NB4 (cell line): ENCODE data around the gene UBE2I.
A peak's percentile ranks its signal among the peaks of the same experiment; 100 is the strongest.

ENCODE experiments used
- DNase-seq: peaks from one replicate; pipeline ENCODE4 v3.0.0; 2010; ENCODE audit warnings: low read depth
- H3K4me3 ChIP-seq: one replicate; pipeline ENCODE4 v1.5.1; 2011; ENCODE audit warnings: mild to moderate bottlenecking, low read depth, low read length, moderate library complexity
- MYC ChIP-seq: IDR thresholded peaks from 2 replicates; pipeline ENCODE4 v1.6.1; 2011; ENCODE audit warnings: low read depth, low read length
- POLR2A ChIP-seq: IDR thresholded peaks from 2 replicates; pipeline ENCODE4 v1.6.1; 2011; ENCODE audit warnings: mild to moderate bottlenecking; ENCODE audit not compliant: insufficient read length; ENCODE audit errors: extremely low read depth
- TF ChIP-seq, protein P1 (sequence below): IDR thresholded peaks from 2 replicates; pipeline ENCODE4 v1.6.1; 2011; ENCODE audit warnings: low read depth, low read length
- TF ChIP-seq, protein P2 (sequence below): IDR thresholded peaks from one replicate; pipeline ENCODE4 v1.5.1; 2012; ENCODE audit warnings: low read depth, low read length

The UBE2I gene

DNA sequence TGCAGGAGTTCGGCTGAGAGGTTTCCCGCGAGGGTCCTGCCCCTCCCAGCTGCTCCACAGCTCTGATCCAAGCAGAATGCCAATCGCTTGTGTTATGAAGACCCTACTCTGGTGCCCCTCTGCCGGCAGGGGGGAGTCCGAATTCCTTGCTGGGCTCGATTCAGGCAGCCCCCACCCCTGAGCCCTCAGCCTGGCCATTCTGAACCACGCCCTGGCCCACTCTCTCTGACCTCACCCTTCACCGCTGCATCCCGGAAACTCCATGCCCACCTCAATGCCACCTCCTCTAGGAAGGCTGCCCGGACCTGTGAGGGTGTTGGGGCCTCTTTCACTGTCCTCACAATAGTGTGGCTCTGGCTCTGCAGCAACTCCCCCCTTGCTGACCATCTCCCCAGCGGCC is 7.9 kb upstream of the UBE2I start:
- DNase-seq: no peak
- no peak overlapping the region for H3K4me3 ChIP-seq
- TF ChIP-seq, protein P1, sequence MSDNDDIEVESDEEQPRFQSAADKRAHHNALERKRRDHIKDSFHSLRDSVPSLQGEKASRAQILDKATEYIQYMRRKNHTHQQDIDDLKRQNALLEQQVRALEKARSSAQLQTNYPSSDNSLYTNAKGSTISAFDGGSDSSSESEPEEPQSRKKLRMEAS: no peak
- no peak for TF ChIP-seq MYC
- TF ChIP-seq, protein P2, sequence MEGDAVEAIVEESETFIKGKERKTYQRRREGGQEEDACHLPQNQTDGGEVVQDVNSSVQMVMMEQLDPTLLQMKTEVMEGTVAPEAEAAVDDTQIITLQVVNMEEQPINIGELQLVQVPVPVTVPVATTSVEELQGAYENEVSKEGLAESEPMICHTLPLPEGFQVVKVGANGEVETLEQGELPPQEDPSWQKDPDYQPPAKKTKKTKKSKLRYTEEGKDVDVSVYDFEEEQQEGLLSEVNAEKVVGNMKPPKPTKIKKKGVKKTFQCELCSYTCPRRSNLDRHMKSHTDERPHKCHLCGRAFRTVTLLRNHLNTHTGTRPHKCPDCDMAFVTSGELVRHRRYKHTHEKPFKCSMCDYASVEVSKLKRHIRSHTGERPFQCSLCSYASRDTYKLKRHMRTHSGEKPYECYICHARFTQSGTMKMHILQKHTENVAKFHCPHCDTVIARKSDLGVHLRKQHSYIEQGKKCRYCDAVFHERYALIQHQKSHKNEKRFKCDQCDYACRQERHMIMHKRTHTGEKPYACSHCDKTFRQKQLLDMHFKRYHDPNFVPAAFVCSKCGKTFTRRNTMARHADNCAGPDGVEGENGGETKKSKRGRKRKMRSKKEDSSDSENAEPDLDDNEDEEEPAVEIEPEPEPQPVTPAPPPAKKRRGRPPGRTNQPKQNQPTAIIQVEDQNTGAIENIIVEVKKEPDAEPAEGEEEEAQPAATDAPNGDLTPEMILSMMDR: no peak
- no peak for TF ChIP-seq POLR2A

DNA sequence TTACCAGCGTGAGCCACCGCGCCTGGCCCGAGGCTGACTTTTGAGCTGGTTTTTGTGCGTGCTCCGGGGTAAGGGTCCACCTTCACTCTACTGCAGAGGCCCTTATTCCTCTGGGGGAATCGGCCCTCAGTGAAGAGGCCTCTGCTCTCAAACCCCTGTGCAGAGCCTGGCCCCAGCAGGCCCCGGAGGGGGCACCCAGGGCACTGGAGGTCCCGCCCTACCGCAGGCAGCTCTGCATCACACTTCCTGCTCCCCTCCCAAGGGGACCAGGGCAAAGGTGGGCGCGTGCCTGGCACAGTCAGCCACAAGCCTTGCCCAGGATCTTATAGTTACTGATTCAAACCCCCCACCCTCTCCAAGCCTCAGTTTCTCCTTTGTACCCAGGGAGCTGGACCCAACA is 3.6 kb upstream of the UBE2I start:
- peak; percentile 47 for DNase-seq
- H3K4me3 ChIP-seq: no peak overlapping the region
- TF ChIP-seq, protein P1: no peak
- TF ChIP-seq MYC (no peak), POLR2A (no peak)
- TF ChIP-seq, protein P2: no peak

DNA sequence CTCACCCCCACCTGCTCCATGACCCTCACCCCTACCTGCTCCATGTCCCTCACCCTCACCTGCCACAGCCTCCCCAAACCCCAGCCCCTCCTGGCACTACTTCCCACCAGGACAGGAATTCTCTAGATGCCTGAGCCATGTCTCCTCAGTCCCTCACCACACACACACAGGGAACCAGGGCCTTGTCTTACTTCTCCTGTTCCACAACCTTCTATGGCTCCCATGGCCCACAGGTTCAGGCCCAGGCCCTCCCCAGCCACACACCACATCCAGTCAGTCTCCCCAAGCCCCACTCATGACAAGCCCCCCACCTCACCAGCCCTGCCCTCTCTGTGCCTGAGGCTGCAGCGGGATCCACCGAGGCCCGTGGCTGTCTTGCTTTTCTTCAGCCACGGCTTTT is 3.1 kb upstream of the UBE2I start:
- no peak for TF ChIP-seq MYC
- no peak for TF ChIP-seq POLR2A
- TF ChIP-seq, protein P1: no peak
- TF ChIP-seq, protein P2: no peak
- DNase-seq: no peak

DNA sequence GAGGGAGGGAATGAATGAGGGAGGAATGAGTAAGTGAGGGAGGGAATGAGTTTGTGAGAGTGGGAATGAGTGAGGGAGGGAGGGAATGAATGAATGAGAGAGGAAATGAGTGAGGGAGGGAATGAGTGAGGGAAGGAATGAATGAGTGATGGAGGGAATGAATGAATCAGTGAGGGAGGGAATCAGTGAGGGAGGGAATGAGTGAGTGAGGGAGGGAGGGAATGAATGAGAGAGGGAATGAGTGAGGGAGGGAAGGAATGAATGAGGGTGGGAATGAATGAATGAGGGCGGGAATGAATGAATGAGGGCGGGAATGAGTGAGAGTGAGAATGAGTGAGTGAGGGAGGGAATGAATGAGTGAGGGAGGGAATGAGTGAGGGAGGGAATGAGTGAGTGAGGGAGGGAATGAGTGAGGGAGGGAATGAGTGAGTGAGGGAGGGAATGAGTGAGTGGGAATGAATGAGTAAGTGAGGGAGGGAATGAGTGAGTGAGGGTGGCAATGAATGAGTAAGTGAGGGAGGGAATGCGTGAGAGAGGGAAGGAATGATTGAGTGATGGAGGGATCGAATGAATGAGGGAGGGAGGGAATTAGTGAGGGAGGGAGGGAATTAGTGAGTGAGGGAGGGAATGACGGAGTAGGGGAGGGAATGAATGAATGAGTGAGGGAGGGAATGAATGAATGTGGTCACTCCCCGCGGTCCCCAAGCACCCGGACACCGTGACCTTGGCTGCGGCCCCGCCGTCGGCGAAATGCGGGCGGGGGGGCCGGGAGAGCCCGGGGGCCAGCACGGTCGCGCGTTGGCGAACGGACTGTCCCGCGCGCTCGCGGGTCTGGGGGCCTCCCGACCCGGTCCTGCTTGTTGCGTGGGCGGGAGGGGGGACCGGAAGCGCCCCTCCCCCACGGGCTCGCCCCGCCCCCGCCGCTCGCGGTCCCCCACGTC is 1.1 kb upstream of the UBE2I start:
- no peak for DNase-seq

More for the DNA sequence above, 3.1 kb upstream of the UBE2I start:
- H3K4me3 ChIP-seq: no peak overlapping the region

DNA sequence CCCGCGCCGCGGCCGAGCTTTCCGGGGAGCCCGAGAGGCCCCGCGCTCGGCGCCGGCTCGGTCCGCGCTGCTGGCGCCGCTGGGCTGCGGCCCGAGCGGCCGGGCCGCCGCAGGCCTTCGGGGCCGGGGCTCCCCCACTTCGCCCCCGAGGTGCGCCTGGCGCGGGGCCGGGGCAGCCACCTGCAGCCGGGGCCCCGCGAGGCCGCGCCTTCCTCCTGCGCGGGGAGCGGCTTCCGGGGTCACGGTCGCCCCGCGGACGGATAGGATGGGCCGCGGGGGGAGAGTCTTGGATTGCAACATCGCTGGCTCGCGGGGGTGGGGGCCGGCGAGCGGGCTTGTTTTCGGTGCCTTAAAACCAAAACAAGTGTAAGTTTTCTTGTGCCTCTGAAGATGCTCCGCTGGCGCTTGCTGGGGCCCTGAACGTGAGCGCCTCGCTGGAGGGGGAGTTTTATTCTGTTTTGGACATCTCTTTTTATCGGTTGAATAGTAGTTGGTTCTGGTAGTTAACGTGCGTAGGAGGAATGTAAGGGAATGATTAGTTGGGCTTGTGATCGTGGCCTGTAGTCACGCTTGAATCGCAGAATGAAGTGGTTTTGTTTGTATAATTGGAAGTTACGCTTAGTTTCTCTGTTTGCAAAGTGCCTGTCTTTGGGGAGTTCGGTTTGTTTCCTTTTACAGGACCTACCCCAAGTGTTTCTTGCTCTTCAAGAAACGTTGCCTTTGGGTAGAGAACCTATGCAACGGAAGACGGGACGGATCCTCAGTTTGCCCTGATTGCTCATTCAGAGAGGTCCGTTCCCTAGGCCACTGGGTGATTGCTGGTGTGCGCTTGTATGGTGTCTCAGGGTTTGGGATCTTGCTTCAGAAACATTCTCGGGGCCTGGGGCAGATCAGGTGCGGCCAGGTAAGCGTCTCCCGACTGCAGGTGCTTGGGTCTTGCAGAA is 724 bp downstream of the UBE2I start:
- TF ChIP-seq POLR2A: peak; percentile 8
- TF ChIP-seq, protein P1: no peak
- DNase-seq: peak; percentile 68
- peak overlapping the region; percentile 97 for H3K4me3 ChIP-seq

More for the DNA sequence above, 1.1 kb upstream of the UBE2I start:
- TF ChIP-seq POLR2A (no peak), MYC (no peak; the same call in 1 of the 2 replicates)
- TF ChIP-seq, protein P2: no peak
- TF ChIP-seq, protein P1: 0 out of 2 replicates have a peak, but pooled peaks have one; percentile 6
- H3K4me3 ChIP-seq: peak overlapping the region; percentile 44
